Ishikawa (cell line): Measurements from ENCODE around the gene APOM.

Experiments
- EP300 ChIP-seq: IDR thresholded peaks from 2 replicates; pipeline ENCODE4 v1.6.1; 2012; ENCODE audit warnings: borderline replicate concordance
- YY1 ChIP-seq: IDR thresholded peaks from 2 replicates; pipeline ENCODE4 v1.6.1; 2012; ENCODE audit warnings: low read depth
- TF ChIP-seq, protein P1 (sequence below): IDR thresholded peaks from 2 replicates; pipeline ENCODE4 v1.6.1; 2012; ENCODE audit warnings: low read depth, mild to moderate bottlenecking

DNA sequence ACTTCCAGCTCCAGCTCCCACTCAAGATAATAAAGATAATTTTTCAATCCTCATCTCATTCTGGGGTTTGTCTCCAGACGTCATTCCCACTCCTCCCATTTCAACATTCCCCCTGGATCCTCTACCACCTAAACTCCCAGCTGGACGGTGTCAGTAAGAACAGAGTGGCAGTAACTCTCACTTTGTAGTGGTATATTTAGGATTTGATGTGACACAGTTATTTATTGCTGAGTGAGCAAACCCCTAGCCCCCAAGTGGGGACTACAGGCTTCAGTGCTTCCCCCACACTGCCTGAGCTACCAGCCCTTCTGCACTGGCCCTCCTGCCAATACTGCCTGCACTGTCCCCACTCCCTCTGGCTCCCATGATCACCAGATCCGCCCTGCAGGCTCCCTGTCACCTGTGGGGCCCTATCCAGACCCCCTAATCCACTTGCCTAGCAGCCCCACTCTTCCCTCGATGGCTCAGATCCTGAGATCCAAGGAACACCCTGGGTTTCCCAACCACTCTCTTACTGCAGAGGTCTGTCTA is 2.5 kb downstream of the APOM start:
- TF ChIP-seq, protein P1, sequence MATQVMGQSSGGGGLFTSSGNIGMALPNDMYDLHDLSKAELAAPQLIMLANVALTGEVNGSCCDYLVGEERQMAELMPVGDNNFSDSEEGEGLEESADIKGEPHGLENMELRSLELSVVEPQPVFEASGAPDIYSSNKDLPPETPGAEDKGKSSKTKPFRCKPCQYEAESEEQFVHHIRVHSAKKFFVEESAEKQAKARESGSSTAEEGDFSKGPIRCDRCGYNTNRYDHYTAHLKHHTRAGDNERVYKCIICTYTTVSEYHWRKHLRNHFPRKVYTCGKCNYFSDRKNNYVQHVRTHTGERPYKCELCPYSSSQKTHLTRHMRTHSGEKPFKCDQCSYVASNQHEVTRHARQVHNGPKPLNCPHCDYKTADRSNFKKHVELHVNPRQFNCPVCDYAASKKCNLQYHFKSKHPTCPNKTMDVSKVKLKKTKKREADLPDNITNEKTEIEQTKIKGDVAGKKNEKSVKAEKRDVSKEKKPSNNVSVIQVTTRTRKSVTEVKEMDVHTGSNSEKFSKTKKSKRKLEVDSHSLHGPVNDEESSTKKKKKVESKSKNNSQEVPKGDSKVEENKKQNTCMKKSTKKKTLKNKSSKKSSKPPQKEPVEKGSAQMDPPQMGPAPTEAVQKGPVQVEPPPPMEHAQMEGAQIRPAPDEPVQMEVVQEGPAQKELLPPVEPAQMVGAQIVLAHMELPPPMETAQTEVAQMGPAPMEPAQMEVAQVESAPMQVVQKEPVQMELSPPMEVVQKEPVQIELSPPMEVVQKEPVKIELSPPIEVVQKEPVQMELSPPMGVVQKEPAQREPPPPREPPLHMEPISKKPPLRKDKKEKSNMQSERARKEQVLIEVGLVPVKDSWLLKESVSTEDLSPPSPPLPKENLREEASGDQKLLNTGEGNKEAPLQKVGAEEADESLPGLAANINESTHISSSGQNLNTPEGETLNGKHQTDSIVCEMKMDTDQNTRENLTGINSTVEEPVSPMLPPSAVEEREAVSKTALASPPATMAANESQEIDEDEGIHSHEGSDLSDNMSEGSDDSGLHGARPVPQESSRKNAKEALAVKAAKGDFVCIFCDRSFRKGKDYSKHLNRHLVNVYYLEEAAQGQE = no peak
- TF ChIP-seq YY1 = no peak
- no peak for TF ChIP-seq EP300
